SKM-1 treated with dmso at 0.1 percent for 144 hours (cell line): ENCODE measurements around the gene SPO11.

Experiments used
- DNase-seq: peaks from one replicate; lab custom pipeline; 2025; ENCODE audit not compliant: unreplicated experiment; lab: John Stamatoyannopoulos, UW

SPO11 gene

GRCh38 chr20:57374343-57374930 is 44.8 kb downstream of the SPO11 start:
- no peak for DNase-seq

GRCh38 chr20:57374931-57375651 is 45.5 kb downstream of the SPO11 start:
- DNase-seq = peak; percentile 86

GRCh38 chr20:57375652-57376230 is 46.1 kb downstream of the SPO11 start:
- DNase-seq = no peak

- DNase-seq = no peak
Measured at GRCh38 chr20:57377350-57377749, 47.7 kb downstream of the SPO11 start.

- DNase-seq = no peak
Measured at GRCh38 chr20:57378107-57378506, 48.5 kb downstream of the SPO11 start.

DNA sequence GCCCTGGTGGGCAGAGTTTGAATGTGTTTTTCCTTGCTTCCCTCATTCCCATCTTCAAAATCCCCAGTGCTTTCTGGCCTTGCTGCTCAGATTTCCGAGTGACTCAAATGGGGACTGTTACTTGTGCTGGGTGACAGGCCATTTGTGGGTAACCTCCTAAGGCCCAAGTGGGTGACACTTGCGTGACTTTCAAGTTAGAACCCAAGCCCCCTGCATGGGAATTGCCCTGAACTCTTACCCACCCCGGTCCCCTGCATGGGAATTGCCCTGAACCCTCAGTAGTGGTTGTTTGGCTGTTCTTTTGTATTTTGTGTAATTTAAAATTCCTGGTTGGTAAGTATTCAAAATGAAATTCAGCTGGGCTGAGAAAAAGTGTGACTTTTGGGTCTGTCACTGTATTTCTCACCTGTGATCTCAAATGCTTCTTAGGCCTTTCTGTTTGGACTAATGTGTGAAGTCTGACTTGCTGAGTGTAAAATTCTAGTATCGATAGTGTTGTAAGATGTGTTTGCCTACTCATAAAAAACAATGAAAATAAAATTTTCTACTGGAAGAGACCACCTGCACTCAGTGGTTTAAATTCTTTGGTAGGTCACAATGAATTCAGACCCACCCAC is 49.2 kb downstream of the SPO11 start:
- DNase-seq = no peak

GRCh38 chr20:57379263-57379647 is 49.7 kb downstream of the SPO11 start:
- DNase-seq = no peak

GRCh38 chr20:57380081-57380750 is 50.6 kb downstream of the SPO11 start:
- DNase-seq = no peak

- DNase-seq = peak; percentile 61
Measured at GRCh38 chr20:57381596-57382503, 52.2 kb downstream of the SPO11 start.

DNA sequence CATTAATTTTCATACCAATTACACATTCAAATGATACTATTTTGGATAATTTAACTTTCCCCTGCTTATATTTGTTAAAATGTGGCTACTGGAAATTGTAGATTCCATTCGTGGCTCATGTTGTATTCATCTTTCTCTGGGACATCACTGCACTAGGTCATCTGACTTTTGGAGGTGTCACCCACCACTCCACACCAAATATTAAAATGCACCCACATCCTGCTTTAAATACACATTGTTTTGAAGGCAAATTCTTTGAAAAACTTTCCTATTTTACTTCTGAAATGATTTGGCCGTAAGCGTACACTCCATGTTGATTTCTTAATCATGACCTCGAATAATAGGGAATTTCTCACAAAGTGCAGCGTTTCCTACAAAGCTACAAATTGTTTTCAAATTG is 52.9 kb downstream of the SPO11 start:
- DNase-seq = no peak

DNA sequence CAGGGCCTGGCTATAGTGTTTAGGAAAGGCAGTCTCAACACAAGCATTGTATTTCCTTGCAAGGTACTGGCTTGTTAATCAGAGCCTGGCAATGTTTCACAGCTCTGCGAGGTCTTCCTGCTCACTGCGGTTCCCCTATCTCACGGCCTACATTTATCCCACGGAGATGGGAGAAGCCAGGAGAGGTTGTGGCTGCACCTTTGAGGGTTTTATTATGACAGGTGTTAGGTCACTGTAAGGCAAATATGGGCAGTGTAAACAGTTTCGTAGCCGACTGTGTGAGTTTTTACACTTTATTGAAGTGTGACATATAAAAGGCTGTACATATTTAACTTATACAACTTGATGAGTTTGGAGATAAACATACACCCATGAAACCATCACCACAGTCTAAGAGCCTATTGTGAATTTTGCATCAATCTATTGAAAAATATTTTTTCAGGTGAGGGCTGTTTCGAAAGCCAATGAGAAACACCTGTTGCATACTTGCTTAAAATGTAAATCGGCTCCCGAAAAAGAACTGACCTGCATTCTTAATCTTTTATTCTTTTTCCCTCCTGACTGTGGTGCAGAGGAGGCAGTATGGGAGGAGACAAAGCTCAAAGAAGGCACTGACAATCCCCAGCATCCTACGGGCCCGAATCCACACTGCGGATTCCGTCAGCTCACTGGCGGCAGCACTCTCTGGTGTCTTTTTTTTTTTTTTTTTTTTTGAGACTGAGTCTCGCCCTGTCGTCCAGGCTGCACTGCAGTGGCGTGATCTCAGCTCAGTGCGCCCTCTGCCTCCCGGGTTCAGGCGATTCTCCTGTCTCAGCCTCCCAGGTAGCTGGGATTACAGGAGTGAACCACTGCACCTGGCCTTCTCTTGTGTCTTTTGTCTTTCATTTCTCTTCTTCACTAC is 54.1 kb downstream of the SPO11 start:
- no peak for DNase-seq

DNA sequence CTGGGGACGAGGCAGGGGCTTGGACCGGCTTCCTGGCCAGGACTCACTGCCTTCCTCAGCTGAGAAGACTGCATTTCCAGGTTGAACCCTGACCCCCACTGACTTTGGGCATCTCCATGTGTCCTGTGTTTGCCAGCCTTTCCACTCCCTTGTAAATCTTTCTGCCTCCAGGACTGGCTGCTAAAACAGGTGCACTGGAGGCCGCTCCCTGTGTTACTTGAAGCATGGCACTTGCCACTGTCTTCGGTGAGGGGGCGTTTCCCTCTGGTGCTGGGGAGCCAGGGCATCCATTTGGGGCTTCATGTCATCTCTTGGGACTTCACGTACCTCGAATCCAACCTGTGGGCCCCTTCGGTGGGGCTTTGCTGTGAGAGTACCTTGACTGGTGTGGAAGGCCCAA is 54.9 kb downstream of the SPO11 start:
- no peak for DNase-seq

DNA sequence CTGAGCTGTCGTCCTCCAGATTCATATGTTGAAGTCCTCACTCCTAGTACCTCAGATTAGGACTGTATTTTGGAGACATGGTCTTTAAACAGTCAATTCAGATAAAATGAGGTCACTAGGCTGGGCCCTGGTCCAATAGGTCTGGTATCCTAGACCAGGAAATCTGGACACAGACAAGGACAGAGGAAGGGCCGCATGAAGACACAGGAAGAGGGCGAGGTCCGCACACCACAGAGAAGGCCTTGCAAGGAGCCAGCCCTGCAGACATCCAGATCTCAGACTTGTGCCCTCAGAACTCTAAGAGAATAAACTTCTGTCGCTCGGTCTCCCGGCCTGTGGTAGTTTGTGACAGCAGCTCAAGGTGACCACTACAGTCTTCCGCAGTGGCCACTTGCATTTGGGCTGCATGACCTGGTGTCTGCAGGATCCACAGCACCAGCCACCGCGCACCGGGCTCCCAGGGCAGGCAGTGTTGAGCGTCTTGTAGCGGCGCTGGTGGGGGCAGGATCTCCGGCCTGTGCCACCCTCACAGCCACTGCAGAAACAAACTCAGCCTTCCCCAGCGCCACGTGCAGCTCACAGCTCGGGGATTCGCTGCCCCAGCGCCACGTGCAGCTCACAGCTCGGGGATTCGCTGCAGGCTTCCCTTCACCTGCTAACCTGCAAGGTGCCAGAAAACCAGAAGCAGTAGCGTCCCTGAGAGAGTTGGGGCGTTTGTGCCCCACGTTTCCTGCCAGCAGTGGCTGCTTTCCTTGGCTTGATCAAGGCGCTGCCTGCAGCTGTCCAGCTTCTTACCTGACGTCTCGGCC is 55.6 kb downstream of the SPO11 start:
- no peak for DNase-seq

GRCh38 chr20:57385940-57386339 is 56.3 kb downstream of the SPO11 start:
- DNase-seq = no peak

GRCh38 chr20:57386762-57387161 is 57.2 kb downstream of the SPO11 start:
- DNase-seq = no peak

DNA sequence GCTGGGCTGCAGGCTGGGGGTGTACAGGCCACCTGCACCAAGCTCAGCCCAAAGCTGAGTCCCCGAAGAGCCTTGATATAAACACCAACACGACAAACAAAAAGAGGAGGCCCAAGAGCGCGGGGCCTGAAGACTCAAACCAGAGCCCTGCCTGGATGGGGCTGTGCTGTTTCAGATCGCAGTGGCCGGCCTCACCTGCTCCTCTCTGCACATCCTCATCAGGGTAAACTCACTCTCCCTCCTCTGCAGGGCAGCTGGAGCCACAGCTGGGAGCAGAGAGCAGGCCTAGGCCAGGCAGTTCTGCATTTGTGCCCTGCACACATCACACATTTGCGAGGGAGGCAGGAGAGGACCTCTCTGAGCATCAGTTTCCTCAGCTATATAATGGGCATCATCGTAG is 57.9 kb downstream of the SPO11 start:
- DNase-seq = no peak

DNA sequence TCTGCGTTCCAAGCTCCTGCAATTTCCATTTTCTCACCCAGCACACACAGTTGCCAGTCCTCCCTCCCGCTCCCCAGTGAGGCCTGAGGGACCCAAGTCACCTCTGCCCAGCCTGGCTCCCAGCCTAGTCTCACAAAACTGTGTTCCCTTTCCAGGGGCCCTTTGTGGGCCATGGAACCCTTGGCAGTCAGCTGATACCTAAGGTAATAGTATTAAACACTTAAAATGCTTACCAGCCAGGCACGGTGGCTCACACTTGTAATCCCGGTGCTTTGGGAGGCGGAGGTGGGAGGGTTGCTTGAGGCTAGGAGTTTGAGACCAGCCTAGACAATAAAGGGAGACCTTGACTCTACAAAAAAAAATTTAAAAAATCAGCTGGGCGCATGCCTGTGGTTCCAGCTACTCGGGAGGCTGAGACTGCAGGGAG is 58.4 kb downstream of the SPO11 start:
- DNase-seq = no peak

- DNase-seq = peak; percentile 62
Measured at GRCh38 chr20:57388953-57389694, 59.5 kb downstream of the SPO11 start.
